NCI-H1092 treated with DMSO at 0.1 percent for 48 hours (cell line): ENCODE measurements around the gene GHR.
"Not testable (repeated sequence)": the region's sequence is repeated elsewhere in the genome, so short reads cannot be mapped to it uniquely, and the experiment has no call there.

ENCODE experiments used
- DNase-seq: peaks from one replicate; lab custom pipeline; 2025; lab: John Stamatoyannopoulos, UW

GHR gene

GRCh38 chr5:42645138-42645537 lies 221.9 kb downstream of the GHR start:
- no peak for DNase-seq

- no peak for DNase-seq
Observed at GRCh38 chr5:42648036-42648435, 224.8 kb downstream of the GHR start.

- no peak for DNase-seq
Observed at GRCh38 chr5:42648915-42649314, 225.7 kb downstream of the GHR start.

- DNase-seq, result no peak
Observed at GRCh38 chr5:42650084-42650483, 226.8 kb downstream of the GHR start.

GRCh38 chr5:42653705-42654104 lies 230.5 kb downstream of the GHR start:
- no peak for DNase-seq

GRCh38 chr5:42654645-42655044 lies 231.4 kb downstream of the GHR start:
- DNase-seq, result no peak

- DNase-seq, result no peak
Observed at GRCh38 chr5:42655982-42656650, 232.9 kb downstream of the GHR start.

- DNase-seq, result no peak
Observed at GRCh38 chr5:42656651-42657015, 233.4 kb downstream of the GHR start.

GRCh38 chr5:42659869-42660268 lies 236.6 kb downstream of the GHR start:
- not testable (repeated sequence) for DNase-seq

GRCh38 chr5:42665857-42666256 lies 242.6 kb downstream of the GHR start:
- no peak for DNase-seq

GRCh38 chr5:42666869-42667268 lies 243.6 kb downstream of the GHR start:
- no peak for DNase-seq

GRCh38 chr5:42668254-42668653 lies 245.0 kb downstream of the GHR start:
- DNase-seq, result no peak

GRCh38 chr5:42672925-42673324 lies 249.7 kb downstream of the GHR start:
- DNase-seq, result no peak

- DNase-seq, result no peak
Observed at GRCh38 chr5:42675602-42676001, 252.4 kb downstream of the GHR start.

- no peak for DNase-seq
Observed at GRCh38 chr5:42676362-42676761, 253.1 kb downstream of the GHR start.

GRCh38 chr5:42677156-42677842 lies 254.1 kb downstream of the GHR start:
- DNase-seq, result no peak

- DNase-seq, result no peak
Observed at GRCh38 chr5:42680046-42680445, 256.8 kb downstream of the GHR start.

GRCh38 chr5:42685078-42685477 lies 261.8 kb downstream of the GHR start:
- not testable (repeated sequence) for DNase-seq

- DNase-seq, result no peak
Observed at GRCh38 chr5:42689391-42689790, 266.2 kb downstream of the GHR start.

GRCh38 chr5:42691413-42691937 lies 268.2 kb downstream of the GHR start:
- no peak for DNase-seq

GRCh38 chr5:42701351-42702059 lies 278.3 kb downstream of the GHR start:
- no peak for DNase-seq

- no peak for DNase-seq
Observed at GRCh38 chr5:42703238-42703637, 280.0 kb downstream of the GHR start.

- DNase-seq, result no peak
Observed at GRCh38 chr5:42715785-42716184, 292.5 kb downstream of the GHR start.
